ENCODE data around the gene NDUFS6.

NDUFS6 gene

GRCh38 chr5:1783216-1783554 is 18.0 kb upstream of the NDUFS6 start:
- H3K4me3 ChIP-seq (ENCODE audit: low read depth, low read length) = no peak overlapping the region
- no peak for DNase-seq (ENCODE audit: low read depth)
- TF ChIP-seq, protein P1, sequence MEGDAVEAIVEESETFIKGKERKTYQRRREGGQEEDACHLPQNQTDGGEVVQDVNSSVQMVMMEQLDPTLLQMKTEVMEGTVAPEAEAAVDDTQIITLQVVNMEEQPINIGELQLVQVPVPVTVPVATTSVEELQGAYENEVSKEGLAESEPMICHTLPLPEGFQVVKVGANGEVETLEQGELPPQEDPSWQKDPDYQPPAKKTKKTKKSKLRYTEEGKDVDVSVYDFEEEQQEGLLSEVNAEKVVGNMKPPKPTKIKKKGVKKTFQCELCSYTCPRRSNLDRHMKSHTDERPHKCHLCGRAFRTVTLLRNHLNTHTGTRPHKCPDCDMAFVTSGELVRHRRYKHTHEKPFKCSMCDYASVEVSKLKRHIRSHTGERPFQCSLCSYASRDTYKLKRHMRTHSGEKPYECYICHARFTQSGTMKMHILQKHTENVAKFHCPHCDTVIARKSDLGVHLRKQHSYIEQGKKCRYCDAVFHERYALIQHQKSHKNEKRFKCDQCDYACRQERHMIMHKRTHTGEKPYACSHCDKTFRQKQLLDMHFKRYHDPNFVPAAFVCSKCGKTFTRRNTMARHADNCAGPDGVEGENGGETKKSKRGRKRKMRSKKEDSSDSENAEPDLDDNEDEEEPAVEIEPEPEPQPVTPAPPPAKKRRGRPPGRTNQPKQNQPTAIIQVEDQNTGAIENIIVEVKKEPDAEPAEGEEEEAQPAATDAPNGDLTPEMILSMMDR (IDR thresholded peaks at IDR 0.05; ENCODE audit: control insufficient read depth, extremely low read depth, insufficient read depth) = no peak

- TF ChIP-seq, protein P1 (IDR thresholded peaks at IDR 0.05; ENCODE audit: control insufficient read depth, extremely low read depth, insufficient read depth) = no peak
- no peak overlapping the region for H3K4me3 ChIP-seq (ENCODE audit: low read depth, low read length)
- no peak for DNase-seq (ENCODE audit: low read depth)
Measured at GRCh38 chr5:1784197-1785050, 16.8 kb upstream of the NDUFS6 start.

DNA sequence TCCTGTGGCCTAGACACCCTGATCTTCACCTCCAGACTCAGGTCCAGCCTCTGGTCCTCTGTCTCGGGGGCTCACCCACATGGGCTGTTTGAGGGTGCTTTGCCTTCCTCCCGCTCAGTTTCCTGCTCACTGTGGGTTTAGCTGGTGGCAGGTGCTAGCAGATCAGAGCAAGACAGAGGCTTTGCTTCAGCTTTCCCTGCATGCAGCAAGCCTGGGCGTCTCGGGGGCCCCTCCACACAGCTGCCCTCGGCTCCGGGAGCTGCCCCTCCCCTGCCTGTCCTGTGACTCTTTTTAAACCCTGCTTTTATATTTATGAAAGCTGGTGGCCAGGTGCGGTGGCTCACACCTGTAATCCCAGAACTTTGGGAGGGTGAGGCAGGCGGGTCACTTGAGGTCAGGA is 16.1 kb upstream of the NDUFS6 start:
- DNase-seq (ENCODE audit: low read depth) = no peak
- no peak overlapping the region for H3K4me3 ChIP-seq (ENCODE audit: low read depth, low read length)
- TF ChIP-seq, protein P1 (IDR thresholded peaks at IDR 0.05; ENCODE audit: control insufficient read depth, extremely low read depth, insufficient read depth) = no peak

- H3K4me3 ChIP-seq (ENCODE audit: low read depth, low read length) = no peak overlapping the region
- TF ChIP-seq, protein P1 (IDR thresholded peaks at IDR 0.05; ENCODE audit: control insufficient read depth, extremely low read depth, insufficient read depth) = no peak
- no peak for DNase-seq (ENCODE audit: low read depth)
Measured at GRCh38 chr5:1785984-1786383, 15.2 kb upstream of the NDUFS6 start.

- DNase-seq (ENCODE audit: low read depth) = no peak
- TF ChIP-seq, protein P1 (IDR thresholded peaks at IDR 0.05; ENCODE audit: control insufficient read depth, extremely low read depth, insufficient read depth) = no peak
- H3K4me3 ChIP-seq (ENCODE audit: low read depth, low read length) = no peak overlapping the region
Measured at GRCh38 chr5:1786621-1787471, 14.4 kb upstream of the NDUFS6 start.

GRCh38 chr5:1787472-1788047 is 13.6 kb upstream of the NDUFS6 start:
- TF ChIP-seq, protein P1 (IDR thresholded peaks at IDR 0.05; ENCODE audit: control insufficient read depth, extremely low read depth, insufficient read depth) = no peak
- no peak overlapping the region for H3K4me3 ChIP-seq (ENCODE audit: low read depth, low read length)
- no peak for DNase-seq (ENCODE audit: low read depth)
